Keratinocyte (primary cell): ENCODE results near the gene USP6. TPM values are rescaled to one million over a fixed set of nuclear protein-coding genes. Genes with fewer than 3 reads are reported as not detected.
"Not testable (repeated sequence)": the region's sequence is repeated elsewhere in the genome, so short reads cannot be mapped to it uniquely, and the experiment has no call there.

Experiments
- DNase-seq: peaks from one replicate; pipeline ENCODE4 v3.0.0-alpha.2; 2011; ENCODE audit warnings: low read depth, missing footprints, low spot score
- FAIRE-seq: peaks from 2 replicates; lab custom pipeline; 2011; peaks lifted over from hg19 to GRCh38; lab: Jason Lieb, UNC
- H2AFZ ChIP-seq: 2 replicates; pipeline ENCODE4 v1.6.0; 2012; ENCODE audit warnings: low read length, control low read depth, inconsistent platforms; ENCODE audit not compliant: control insufficient read depth
- H3K27ac ChIP-seq: 2 replicates; pipeline ENCODE4 v1.5.1; 2011; ENCODE audit warnings: low read length; ENCODE audit not compliant: control insufficient read depth, insufficient read depth
- H3K27me3 ChIP-seq: 3 replicates; pipeline ENCODE4 v1.6.0; 2011; ENCODE audit warnings: low read length; ENCODE audit not compliant: control insufficient read depth, insufficient read depth; ENCODE audit errors: extremely low read depth
- H3K36me3 ChIP-seq, 2 experiments: 2 replicates in 1 of 2; 3 replicates in 1 of 2; pipeline ENCODE4 v1.5.1; 2011; ENCODE audit warnings: low read length in 2 of 2, mild to moderate bottlenecking in 1 of 2; ENCODE audit not compliant: control insufficient read depth in 2 of 2, insufficient read depth in 2 of 2; ENCODE audit errors: extremely low read depth in 1 of 2
- H3K4me1 ChIP-seq: 3 replicates; pipeline ENCODE4 v1.5.1; 2011; ENCODE audit warnings: low read length; ENCODE audit not compliant: control insufficient read depth, insufficient read depth; ENCODE audit errors: extremely low read depth
- H3K4me2 ChIP-seq: 3 replicates; pipeline ENCODE4 v1.6.0; 2011; ENCODE audit warnings: low read depth, low read length; ENCODE audit not compliant: control insufficient read depth, insufficient read depth; ENCODE audit errors: extremely low read depth
- H3K4me3 ChIP-seq, 3 experiments: fragments of 200-600 bp in 1 of 3; sonication (generic) in 1 of 3; 2 replicates in 2 of 3; 3 replicates in 1 of 3; pipeline ENCODE4 v1.5.1; 2011 to 2016; ENCODE audit warnings: low read length in 3 of 3, mild to moderate bottlenecking in 3 of 3, control low read depth in 2 of 3, inconsistent platforms in 1 of 3, low read depth in 1 of 3, mixed read lengths in 1 of 3, mixed run types in 1 of 3, moderate library complexity in 1 of 3; ENCODE audit not compliant: control insufficient read depth in 2 of 3, insufficient read depth in 2 of 3; ENCODE audit errors: extremely low read depth in 1 of 3
- H3K79me2 ChIP-seq: 2 replicates; pipeline ENCODE4 v1.6.0; 2012; ENCODE audit warnings: low read length; ENCODE audit not compliant: control insufficient read depth, insufficient read depth
- H3K9ac ChIP-seq: 3 replicates; pipeline ENCODE4 v1.6.0; 2011; ENCODE audit warnings: low read length; ENCODE audit not compliant: control insufficient read depth, insufficient read depth; ENCODE audit errors: extremely low read depth
- H3K9me1 ChIP-seq: 3 replicates; pipeline ENCODE4 v1.6.0; 2011; ENCODE audit warnings: low read length; ENCODE audit not compliant: control insufficient read depth, insufficient read depth; ENCODE audit errors: extremely low read depth
- H3K9me3 ChIP-seq: 2 replicates; pipeline ENCODE4 v1.5.1; 2012; ENCODE audit warnings: low read depth, low read length; ENCODE audit not compliant: control insufficient read depth
- H4K20me1 ChIP-seq: 3 replicates; pipeline ENCODE4 v1.6.0; 2011; ENCODE audit warnings: low read length; ENCODE audit not compliant: control insufficient read depth, insufficient read depth; ENCODE audit errors: extremely low read depth
- EZH2 ChIP-seq: IDR thresholded peaks from one replicate; pipeline ENCODE4 v1.6.1; 2012; ENCODE audit warnings: inconsistent platforms, mild to moderate bottlenecking, low read length, moderate library complexity
- dilution Hi-C: fragments of 300-500 bp; cut with MboI; formaldehyde crosslinking; loops from one replicate; pipeline ENCODE4 v1.7.0; 2020; ENCODE audit warnings: low sequenced_read_pairs; ENCODE audit not compliant: extremely low pct_ligation_motif_present
- polyA plus RNA-seq, 5 experiments: library from polyadenylated mRNA; depleted of rRNA in 3 of 5; stranded (reverse) in 3 of 5; stranded (forward) in 1 of 5; unstranded in 1 of 5; fragments of >200 nt; gene quantifications; 1 replicate in 1 of 5; 2 replicates in 3 of 5; 3 replicates in 1 of 5; pipeline versions ENCODE4 v1.2.1 to v1.2.3, GENCODE V29; 2011 to 2012; ENCODE audit warnings: missing spikeins in 2 of 5, low read depth in 1 of 5, low replicate concordance in 1 of 5
- TF ChIP-seq, protein P1 (sequence below), 3 experiments: IDR thresholded peaks in 1 of 3; conservative IDR thresholded peaks in 1 of 3; optimal IDR thresholded peaks in 1 of 3; 2 replicates in 2 of 3; 3 replicates in 1 of 3; pipeline versions ENCODE3 to v1.5.1; 2011; ENCODE audit warnings: low read length in 3 of 3, mild to moderate bottlenecking in 3 of 3, moderate library complexity in 2 of 3, control low read depth in 1 of 3, inconsistent platforms in 1 of 3; ENCODE audit not compliant: insufficient read depth in 2 of 3; ENCODE audit errors: extremely low read depth in 1 of 3

The USP6 gene
- polyA plus RNA-seq, 1 donor (not counting 4 experiments of a cell fraction or from before 2014, with no cell fraction given), result not detected

DNA sequence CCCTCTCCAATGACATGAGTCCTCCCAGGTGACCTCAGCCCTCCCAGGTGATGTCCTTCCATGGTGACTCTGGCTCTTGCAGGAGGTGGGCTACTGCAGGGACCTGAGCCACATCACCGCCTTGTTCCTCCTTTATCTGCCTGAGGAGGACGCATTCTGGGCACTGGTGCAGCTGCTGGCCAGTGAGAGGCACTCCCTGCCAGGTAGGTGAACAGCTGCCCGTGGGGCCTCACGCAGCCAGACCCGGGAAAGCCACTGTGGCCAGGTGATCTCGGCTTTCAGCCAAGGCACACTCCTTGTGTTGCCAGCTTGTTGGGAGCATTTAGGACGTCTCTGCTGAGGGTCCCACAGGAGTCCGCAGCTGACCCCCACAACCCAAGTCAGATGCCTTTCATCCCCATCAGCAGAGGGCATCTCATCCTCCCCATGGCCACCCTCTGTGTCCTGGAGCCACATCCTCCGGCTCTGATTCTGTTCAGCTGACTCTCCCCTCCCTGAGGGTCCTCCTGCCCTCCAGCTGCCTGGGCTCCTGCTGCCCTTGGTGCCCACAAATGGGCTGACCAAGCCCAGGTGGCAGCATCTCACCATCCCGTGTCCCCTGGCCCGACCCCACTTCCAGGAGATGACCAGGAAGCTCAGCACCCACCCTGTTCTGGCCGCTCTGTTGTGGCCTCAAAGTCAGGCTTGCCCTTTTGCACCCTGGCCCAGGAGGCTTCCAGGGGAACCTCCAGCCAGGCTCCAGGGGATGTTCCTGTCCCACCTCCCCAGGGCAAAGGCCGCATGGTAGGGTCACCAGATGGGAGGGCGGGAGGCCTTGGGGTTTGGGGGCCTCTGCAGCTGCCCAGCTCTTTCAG is 20.1 kb downstream of the USP6 start:
- Histone ChIP-seq H3K9ac (no peak overlapping the region), H4K20me1 (no peaks in the 10 kb centered on the region), H3K79me2 (no peaks in the 10 kb centered on the region), H3K9me1 (no peaks in the 10 kb centered on the region), H3K27ac (no peak overlapping the region), H3K27me3 (no peaks in the 10 kb centered on the region), H3K9me3 (no peaks in the 10 kb centered on the region), H3K4me2 (no peak overlapping the region), H3K36me3 (no peaks in the 10 kb centered on the region), H2AFZ (no peak overlapping the region), H3K4me1 (no peaks in the 10 kb centered on the region), H3K4me3 (no peak overlapping the region)
- dilution Hi-C loops, result no loop called here
- TF ChIP-seq EZH2, result no peak
- TF ChIP-seq, protein P1, sequence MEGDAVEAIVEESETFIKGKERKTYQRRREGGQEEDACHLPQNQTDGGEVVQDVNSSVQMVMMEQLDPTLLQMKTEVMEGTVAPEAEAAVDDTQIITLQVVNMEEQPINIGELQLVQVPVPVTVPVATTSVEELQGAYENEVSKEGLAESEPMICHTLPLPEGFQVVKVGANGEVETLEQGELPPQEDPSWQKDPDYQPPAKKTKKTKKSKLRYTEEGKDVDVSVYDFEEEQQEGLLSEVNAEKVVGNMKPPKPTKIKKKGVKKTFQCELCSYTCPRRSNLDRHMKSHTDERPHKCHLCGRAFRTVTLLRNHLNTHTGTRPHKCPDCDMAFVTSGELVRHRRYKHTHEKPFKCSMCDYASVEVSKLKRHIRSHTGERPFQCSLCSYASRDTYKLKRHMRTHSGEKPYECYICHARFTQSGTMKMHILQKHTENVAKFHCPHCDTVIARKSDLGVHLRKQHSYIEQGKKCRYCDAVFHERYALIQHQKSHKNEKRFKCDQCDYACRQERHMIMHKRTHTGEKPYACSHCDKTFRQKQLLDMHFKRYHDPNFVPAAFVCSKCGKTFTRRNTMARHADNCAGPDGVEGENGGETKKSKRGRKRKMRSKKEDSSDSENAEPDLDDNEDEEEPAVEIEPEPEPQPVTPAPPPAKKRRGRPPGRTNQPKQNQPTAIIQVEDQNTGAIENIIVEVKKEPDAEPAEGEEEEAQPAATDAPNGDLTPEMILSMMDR (optimal IDR thresholded peaks at IDR 0.05 in 1 of 3, IDR thresholded peaks at IDR 0.05 in 1 of 3, conservative IDR thresholded peaks at IDR 0.05 in 1 of 3; ENCODE audit: extremely low read depth in 1 of 3, insufficient read depth in 2 of 3, low read length in 3 of 3), result no peak
- FAIRE-seq (no peak), DNase-seq (no peak)

- H3K36me3 ChIP-seq, dilution Hi-C loops, H2AFZ ChIP-seq, DNase-seq, H3K9me3 ChIP-seq, H3K4me3 ChIP-seq, H3K27me3 ChIP-seq, H3K79me2 ChIP-seq, H3K27ac ChIP-seq, H3K9me1 ChIP-seq, H3K4me1 ChIP-seq, H3K4me2 ChIP-seq, H3K9ac ChIP-seq, FAIRE-seq, H4K20me1 ChIP-seq: not testable (repeated sequence)
Observed at GRCh38 chr17:5136580-5137412, 21.0 kb downstream of the USP6 start.

DNA sequence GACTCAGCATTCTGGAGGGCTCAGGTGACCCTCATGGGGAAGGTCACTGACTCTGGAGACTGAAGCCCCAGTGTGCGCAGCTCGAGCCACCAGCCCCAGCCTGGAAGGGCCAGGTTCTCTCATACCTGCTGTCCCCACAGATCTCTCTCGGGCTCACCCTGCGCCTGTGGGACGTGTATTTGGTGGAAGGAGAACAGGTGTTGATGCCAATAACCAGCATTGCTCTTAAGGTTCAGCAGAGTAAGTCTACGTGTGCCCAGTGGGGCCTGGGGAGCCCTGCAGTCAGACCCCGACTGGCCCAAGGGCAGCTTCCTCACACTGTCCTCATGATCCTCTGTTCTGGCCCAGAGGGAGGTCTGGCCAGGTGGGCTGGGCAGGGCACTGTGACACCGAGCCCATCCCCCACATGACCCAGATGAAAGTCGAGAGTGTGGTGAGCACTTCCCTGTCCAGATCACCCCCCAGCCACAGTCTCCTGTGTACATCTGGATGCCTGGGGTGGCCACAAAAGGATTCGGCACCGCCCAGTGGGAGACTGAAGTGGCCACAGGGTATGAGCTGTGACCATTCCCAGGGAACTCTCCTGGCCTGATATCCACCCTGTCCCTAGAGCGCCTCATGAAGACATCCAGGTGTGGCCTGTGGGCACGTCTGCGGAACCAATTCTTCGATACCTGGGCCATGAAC is 21.8 kb downstream of the USP6 start:
- H3K27ac ChIP-seq, dilution Hi-C loops, FAIRE-seq, H3K4me3 ChIP-seq, H3K9me1 ChIP-seq, H3K9ac ChIP-seq, H3K79me2 ChIP-seq, H3K9me3 ChIP-seq, DNase-seq, H3K4me2 ChIP-seq, H3K4me1 ChIP-seq, H4K20me1 ChIP-seq, H3K27me3 ChIP-seq, H2AFZ ChIP-seq, H3K36me3 ChIP-seq: not testable (repeated sequence)

GRCh38 chr17:5138198-5138544 is 22.3 kb downstream of the USP6 start:
- H3K9ac ChIP-seq, H3K79me2 ChIP-seq, H3K27ac ChIP-seq, H3K4me1 ChIP-seq, H2AFZ ChIP-seq, DNase-seq, dilution Hi-C loops, FAIRE-seq, H3K4me3 ChIP-seq, H4K20me1 ChIP-seq, H3K9me1 ChIP-seq, H3K36me3 ChIP-seq, H3K27me3 ChIP-seq, H3K4me2 ChIP-seq, H3K9me3 ChIP-seq: not testable (repeated sequence)
